Testis (tissue), 3 donors: Measurements from ENCODE around the gene PSD2. TPM values are rescaled to one million over a fixed set of nuclear protein-coding genes. Genes with fewer than 3 reads are reported as not detected.

Experiments used
- DNase-seq: peaks from one replicate; pipeline ENCODE4 v3.0.0-alpha.2; 2019
- H3K27ac ChIP-seq, 2 donors: fragments of 200-600 bp; sonication (generic); one replicate each; pipeline ENCODE4 v1.5.1; 2019
- H3K27me3 ChIP-seq: fragments of 200-600 bp; sonication (generic); one replicate; pipeline ENCODE4 v1.5.1; 2019
- H3K36me3 ChIP-seq: fragments of 200-600 bp; sonication (generic); one replicate; pipeline ENCODE4 v1.5.1; 2017; ENCODE audit warnings: low read depth; ENCODE audit errors: missing control alignments
- H3K4me1 ChIP-seq: fragments of 200-600 bp; sonication (generic); one replicate; pipeline ENCODE4 v1.5.1; 2019
- H3K4me3 ChIP-seq, 2 donors: fragments of 200-600 bp; sonication (generic); one replicate each; pipeline ENCODE4 v1.5.1; 2017 to 2019
- H3K9me3 ChIP-seq: fragments of 200-600 bp; sonication (generic); one replicate; pipeline ENCODE4 v1.5.1; 2017
- POLR2A ChIP-seq: fragments of 450-650 bp; IDR thresholded peaks from one replicate; pipeline ENCODE4 v1.6.1; 2017; ENCODE audit warnings: antibody characterized with exemption, mild to moderate bottlenecking, moderate library complexity
- WGBS, 2 donors: methylation state at CpG; one replicate each; pipeline ENCODE4 v1.1.5; 2018; 5-methylcytosine and 5-hydroxymethylcytosine counted together
- intact Hi-C: fragments of 100-400 bp; cut with DNase I; formaldehyde crosslinking; loops from one replicate; pipeline ENCODE4 v1.15.1; 2023; ENCODE audit warnings: low total_unique reads
- polyA plus RNA-seq: library from polyadenylated mRNA; stranded (reverse); fragments of 350-450 nt; fragmentation: Illumina TruSeq; extraction: RNeasy Lipid Tissue Mini Kit (QIAGEN cat#74804); gene quantifications from one replicate; pipeline ENCODE4 v1.2.3, GENCODE V29; 2014; ENCODE audit warnings: low read depth, low replicate concordance; ENCODE audit not compliant: insufficient read depth
- small RNA-seq, 2 donors: library from RNA; depleted of rRNA; stranded (forward); fragments of <200 nt; gene quantifications; one replicate each; pipeline ENCODE3, GENCODE V24; 2016
- total RNA-seq, 2 donors: library from RNA; depleted of rRNA; stranded (reverse); fragments of >200 nt; gene quantifications; one replicate each; pipeline ENCODE4 v1.2.3, GENCODE V29; 2016
- TF ChIP-seq, protein P1 (sequence below), 3 experiments: fragments of 450-650 bp in 2 of 3; fragments of 200-600 bp in 1 of 3; sonication (generic) in 1 of 3; IDR thresholded peaks; one replicate each; pipeline ENCODE4 v1.5.1; 2016 to 2019; ENCODE audit warnings: antibody characterized with exemption in 3 of 3, mild to moderate bottlenecking in 2 of 3, moderate library complexity in 1 of 3

Gene PSD2
- total and polyA plus RNA-seq, 3 donors from 2014 or later: 1.6 to 2.0 (median 1.9) TPM

DNA sequence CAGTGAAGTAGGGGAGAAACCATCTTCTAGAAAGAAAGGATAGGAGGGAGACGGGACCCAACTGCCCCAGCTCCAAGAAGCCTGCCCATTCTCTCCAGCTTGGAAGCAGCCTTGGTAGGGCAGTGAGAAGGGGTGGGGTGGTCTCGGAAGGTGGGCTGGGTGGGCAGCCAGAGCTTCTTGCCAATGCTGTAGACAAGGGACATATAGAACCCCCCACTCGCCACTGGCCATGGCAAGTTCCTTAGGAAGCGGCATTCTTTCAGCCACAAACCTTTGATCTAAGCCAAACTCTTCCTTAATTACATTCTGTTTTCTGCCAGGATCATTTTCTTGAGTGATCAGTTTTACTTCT lies 90.2 kb downstream of the PSD2 start:
- 91 to 95% methylated on average over 4 of the region's 4 CpGs for WGBS, 2 donors
- Histone ChIP-seq H3K27me3 (no peaks in the 10 kb centered on the region), H3K4me1 (peaks cover 12% of the 10 kb centered on the region), H3K9me3 (no peaks in the 10 kb centered on the region), H3K4me3 (no peak overlapping the region), H3K27ac (no peak overlapping the region), H3K36me3 (no peaks in the 10 kb centered on the region)
- DNase-seq: no peak
- intact Hi-C loops: no loop called here
- no peak for TF ChIP-seq POLR2A
- TF ChIP-seq, protein P1, sequence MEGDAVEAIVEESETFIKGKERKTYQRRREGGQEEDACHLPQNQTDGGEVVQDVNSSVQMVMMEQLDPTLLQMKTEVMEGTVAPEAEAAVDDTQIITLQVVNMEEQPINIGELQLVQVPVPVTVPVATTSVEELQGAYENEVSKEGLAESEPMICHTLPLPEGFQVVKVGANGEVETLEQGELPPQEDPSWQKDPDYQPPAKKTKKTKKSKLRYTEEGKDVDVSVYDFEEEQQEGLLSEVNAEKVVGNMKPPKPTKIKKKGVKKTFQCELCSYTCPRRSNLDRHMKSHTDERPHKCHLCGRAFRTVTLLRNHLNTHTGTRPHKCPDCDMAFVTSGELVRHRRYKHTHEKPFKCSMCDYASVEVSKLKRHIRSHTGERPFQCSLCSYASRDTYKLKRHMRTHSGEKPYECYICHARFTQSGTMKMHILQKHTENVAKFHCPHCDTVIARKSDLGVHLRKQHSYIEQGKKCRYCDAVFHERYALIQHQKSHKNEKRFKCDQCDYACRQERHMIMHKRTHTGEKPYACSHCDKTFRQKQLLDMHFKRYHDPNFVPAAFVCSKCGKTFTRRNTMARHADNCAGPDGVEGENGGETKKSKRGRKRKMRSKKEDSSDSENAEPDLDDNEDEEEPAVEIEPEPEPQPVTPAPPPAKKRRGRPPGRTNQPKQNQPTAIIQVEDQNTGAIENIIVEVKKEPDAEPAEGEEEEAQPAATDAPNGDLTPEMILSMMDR (IDR thresholded peaks at IDR 0.05): no peak

DNA sequence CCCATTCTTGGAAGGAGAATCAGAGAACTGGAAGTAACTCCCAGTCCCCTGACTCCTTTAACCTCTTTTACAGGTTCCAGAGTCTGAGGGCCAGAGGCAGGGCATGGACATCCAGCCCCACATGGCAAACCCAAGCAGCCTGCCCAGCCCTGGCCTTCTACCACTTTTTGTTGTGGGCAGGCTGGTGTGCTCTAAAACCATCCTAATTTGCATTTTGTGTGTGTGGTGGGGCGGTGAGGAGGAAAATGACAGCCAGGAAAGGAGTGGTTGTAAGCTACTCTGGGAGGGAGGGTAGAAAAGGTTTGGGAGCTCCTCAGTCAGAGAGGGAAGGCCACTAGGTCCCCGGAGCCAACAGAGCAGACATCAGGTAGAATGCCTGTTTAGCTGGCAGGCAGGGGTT lies 90.6 kb downstream of the PSD2 start:
- DNase-seq: no peak
- no peak for TF ChIP-seq POLR2A
- TF ChIP-seq, protein P1 (IDR thresholded peaks at IDR 0.05): no peak
- H3K9me3 ChIP-seq: no peaks in the 10 kb centered on the region
- H3K27ac ChIP-seq: no peak overlapping the region
- peaks cover 8% of the 10 kb centered on the region for H3K4me1 ChIP-seq
- no peaks in the 10 kb centered on the region for H3K36me3 ChIP-seq
- no peaks in the 10 kb centered on the region for H3K27me3 ChIP-seq
- no peak overlapping the region for H3K4me3 ChIP-seq
- 88 to 94% methylated on average over 2 of the region's 2 CpGs for WGBS, 2 donors
- intact Hi-C loops: no loop called here

DNA sequence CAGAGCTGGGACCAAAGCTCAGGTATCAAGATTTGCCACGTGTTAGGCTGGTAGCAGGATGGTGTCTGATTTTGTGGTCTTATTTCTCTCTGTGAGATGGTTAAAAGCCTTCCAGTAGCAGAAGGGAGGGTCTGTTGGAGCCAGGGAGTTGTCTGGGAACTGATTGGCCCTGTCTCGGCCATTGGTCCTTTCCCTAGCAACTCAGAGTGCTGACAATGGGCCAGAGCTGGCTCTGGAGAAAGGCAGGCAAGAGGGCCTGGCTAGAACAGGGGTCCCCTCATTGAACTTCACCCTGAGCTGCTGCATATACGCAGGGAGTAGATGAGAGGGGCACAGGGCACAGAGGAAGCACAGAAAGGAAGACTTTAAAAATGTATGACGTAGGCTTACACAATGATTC lies 92.8 kb downstream of the PSD2 start:
- WGBS, 2 donors: 60 to 77% methylated on average over 4 of the region's 4 CpGs
- H3K27ac ChIP-seq: no peak overlapping the region
- intact Hi-C loops: no loop called here
- H3K4me1 ChIP-seq: no peaks in the 10 kb centered on the region
- H3K36me3 ChIP-seq: no peaks in the 10 kb centered on the region
- no peak overlapping the region for H3K4me3 ChIP-seq
- no peaks in the 10 kb centered on the region for H3K27me3 ChIP-seq
- TF ChIP-seq, protein P1 (IDR thresholded peaks at IDR 0.05): no peak
- no peak for TF ChIP-seq POLR2A
- no peak for DNase-seq
- H3K9me3 ChIP-seq: no peaks in the 10 kb centered on the region

DNA sequence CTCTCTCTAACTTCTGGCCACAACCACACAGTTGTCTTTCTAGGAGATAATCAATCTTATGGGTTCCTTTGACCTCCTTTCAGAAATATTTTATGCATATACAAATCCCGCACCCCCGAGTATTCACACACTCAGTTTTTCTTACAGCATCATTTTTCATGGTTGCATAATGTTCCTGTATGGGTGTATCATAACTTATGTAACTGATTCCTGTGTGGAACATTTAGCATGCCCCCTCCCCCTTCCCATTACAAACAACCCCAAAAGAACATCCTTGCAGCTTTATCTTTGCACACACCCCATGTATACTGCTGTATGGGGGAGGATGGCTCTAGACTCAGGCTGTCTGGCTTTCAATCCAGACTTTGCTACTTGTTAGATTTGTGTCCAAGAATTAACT lies 93.8 kb downstream of the PSD2 start:
- H3K27ac ChIP-seq: no peak overlapping the region
- 92 to 95% methylated on average over 2 of the region's 2 CpGs for WGBS, 2 donors
- intact Hi-C loops: no loop called here

DNA sequence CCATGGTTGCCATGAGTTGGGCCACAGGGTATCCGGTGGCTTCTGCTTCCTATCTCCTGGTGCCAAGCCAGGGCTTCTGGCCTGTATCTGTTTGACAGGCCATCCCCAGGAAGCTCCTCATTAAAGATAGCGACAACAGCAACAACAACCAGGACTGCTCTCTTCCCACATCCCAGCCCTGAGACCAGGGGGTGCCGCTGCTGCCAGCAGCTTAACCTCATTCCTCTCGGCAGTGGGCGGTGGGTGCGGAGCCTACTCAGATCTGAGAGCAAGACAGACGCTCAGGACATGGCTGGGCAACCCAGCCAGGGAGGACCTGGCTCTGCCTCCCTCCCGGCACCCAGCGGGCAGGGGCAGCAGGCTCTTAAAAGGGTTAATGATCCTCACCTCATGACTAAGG lies 98.3 kb downstream of the PSD2 start:
- peaks cover 26% of the 10 kb centered on the region for H3K4me1 ChIP-seq
- H3K27me3 ChIP-seq: no peaks in the 10 kb centered on the region
- WGBS, 2 donors: 85 to 87% methylated on average over 3 to 9 of the region's 9 CpGs
- no peak for DNase-seq
- H3K4me3 ChIP-seq: no peak overlapping the region
- H3K27ac ChIP-seq: no peak overlapping the region
- intact Hi-C loops: no loop called here
- no peaks in the 10 kb centered on the region for H3K36me3 ChIP-seq
- H3K9me3 ChIP-seq: no peaks in the 10 kb centered on the region
- TF ChIP-seq, protein P1 (IDR thresholded peaks at IDR 0.05): no peak
- no peak for TF ChIP-seq POLR2A

More for the DNA sequence above, 93.8 kb downstream of the PSD2 start:
- no peaks in the 10 kb centered on the region for H3K9me3 ChIP-seq
- H3K36me3 ChIP-seq: no peaks in the 10 kb centered on the region
- H3K27me3 ChIP-seq: no peaks in the 10 kb centered on the region
- DNase-seq: no peak
- peaks cover under 1% of the 10 kb centered on the region for H3K4me1 ChIP-seq
- TF ChIP-seq, protein P1 (IDR thresholded peaks at IDR 0.05): no peak
- no peak for TF ChIP-seq POLR2A
- no peak overlapping the region for H3K4me3 ChIP-seq

Small RNA genes lying within 50 kb of the gene (small RNA-seq; reads per million reads assigned to genes)
- 0 reads per million in 2 donors for gene AC008667.4

Other genes starting within 250 kb of the PSD2 start
- gene UBE2D2, start 234.5 kb upstream of the PSD2 start, total RNA-seq: 100 to 1,000 TPM; 102 to 116 TPM
- 386 TPM for gene UBE2D2, start 234.5 kb upstream of the PSD2 start, polyA plus RNA-seq
- gene CXXC5, start 147.5 kb upstream of the PSD2 start, total RNA-seq: 10 to 100 TPM; 71.1 to 78.3 TPM
- gene CXXC5, start 147.5 kb upstream of the PSD2 start, polyA plus RNA-seq: 94.7 TPM
- 10 to 100 TPM; 13.0 to 23.2 TPM for gene NRG2, start 247.5 kb downstream of the PSD2 start, total RNA-seq
- gene NRG2, start 247.5 kb downstream of the PSD2 start, polyA plus RNA-seq: 4.8 TPM